HPDE6-E6E7 (cell line): ENCODE results near the gene HMGXB3.

Source experiments
- DNase-seq: peaks from one replicate; pipeline ENCODE4 v3.0.0; 2011; ENCODE audit warnings: missing footprints; ENCODE audit errors: extremely low spot score

The HMGXB3 gene

GRCh38 chr5:150085950-150086715 lies 85.6 kb downstream of the HMGXB3 start, which contains the start of gene CSF1R:
Gene CSF1R (minus strand): TSS chr5:150086554. CDS start chr5:150086427, 127 bp downstream.
- no peak for DNase-seq

GRCh38 chr5:150092159-150092787 lies 91.7 kb downstream of the HMGXB3 start:
- no peak for DNase-seq

- DNase-seq = no peak
Measured at GRCh38 chr5:150097152-150097551, 96.6 kb downstream of the HMGXB3 start.

- DNase-seq = no peak
Measured at GRCh38 chr5:150101023-150101422, 100.5 kb downstream of the HMGXB3 start.
